GM21576 (cell line): ENCODE measurements around the gene TBCD.

Experiments used
- ATAC-seq: cut with Tn5 transposase; IDR thresholded peaks from one replicate; pipeline ENCODE4 v1.9.1; 2021; ENCODE audit warnings: mild to moderate bottlenecking, moderate library complexity; ENCODE audit not compliant: unreplicated experiment

TBCD gene

DNA sequence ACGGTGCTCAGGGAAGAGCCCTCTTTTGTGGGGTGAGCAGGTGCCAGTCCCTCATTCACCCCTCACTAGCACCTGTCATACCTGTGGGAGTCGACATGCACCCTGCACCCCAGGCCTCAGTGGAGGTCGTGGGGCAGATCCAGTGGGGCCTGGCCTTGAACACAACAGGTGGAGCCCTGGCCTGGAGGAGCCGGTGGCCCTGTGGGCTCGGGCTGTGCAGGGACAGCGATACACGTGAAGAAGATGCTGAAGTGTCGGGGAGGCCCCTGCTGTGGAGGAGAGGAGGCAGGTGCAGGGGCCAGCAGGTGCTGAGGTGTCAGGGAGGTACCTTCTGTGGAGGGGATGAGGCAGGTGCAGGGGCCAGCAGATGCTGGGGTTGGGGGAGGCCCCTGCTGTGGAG is 56.1 kb downstream of the TBCD start:
- ATAC-seq = no peak

DNA sequence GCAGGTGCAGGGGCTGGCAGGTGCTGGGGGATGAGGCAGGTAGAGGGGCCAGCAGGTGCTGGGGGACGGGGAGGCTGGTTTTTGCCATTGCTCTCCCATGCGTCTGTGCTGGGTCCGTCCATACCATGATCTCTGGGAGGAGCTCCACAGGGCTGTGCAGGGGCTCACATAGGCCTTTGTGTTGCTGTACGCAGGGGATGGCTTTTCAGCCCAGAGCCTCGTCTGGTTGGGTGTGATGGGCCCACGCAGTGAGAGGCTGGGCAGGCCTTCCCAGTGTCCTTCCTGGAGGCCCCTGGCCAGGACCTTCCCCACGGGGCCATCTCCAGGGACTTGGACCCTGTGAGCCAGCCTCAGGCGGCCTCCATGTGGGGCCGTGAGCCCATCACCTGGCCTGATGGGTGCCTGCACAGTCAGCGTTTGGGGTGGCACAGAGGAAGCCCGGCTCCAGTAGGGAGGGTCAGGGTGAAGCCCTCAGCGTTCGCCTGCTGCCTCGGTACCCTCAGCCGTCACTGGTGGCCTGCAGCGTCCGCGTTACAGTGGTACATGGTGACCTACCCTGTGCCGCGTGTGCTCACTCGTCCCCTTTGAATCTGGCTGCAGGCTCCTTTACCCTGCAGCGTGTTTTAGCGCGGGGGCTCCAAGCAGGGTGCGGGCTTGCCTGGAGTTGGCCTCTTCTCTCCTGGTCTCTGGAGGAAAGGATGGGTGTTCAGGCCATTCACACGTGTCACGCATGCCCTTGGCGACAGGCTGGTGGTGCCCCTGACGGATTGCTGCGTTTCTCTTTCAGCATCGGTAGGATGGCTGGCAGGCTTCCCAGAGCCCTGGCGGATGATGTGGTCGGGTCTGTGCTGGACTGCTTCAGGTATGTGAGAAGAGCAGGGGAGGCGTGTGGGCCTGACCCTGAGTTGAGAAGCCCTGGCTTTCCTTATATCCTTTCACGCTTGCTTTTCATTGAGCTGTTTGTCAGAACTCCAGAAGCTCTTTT is 57.3 kb downstream of the TBCD start:
- ATAC-seq = no peak

DNA sequence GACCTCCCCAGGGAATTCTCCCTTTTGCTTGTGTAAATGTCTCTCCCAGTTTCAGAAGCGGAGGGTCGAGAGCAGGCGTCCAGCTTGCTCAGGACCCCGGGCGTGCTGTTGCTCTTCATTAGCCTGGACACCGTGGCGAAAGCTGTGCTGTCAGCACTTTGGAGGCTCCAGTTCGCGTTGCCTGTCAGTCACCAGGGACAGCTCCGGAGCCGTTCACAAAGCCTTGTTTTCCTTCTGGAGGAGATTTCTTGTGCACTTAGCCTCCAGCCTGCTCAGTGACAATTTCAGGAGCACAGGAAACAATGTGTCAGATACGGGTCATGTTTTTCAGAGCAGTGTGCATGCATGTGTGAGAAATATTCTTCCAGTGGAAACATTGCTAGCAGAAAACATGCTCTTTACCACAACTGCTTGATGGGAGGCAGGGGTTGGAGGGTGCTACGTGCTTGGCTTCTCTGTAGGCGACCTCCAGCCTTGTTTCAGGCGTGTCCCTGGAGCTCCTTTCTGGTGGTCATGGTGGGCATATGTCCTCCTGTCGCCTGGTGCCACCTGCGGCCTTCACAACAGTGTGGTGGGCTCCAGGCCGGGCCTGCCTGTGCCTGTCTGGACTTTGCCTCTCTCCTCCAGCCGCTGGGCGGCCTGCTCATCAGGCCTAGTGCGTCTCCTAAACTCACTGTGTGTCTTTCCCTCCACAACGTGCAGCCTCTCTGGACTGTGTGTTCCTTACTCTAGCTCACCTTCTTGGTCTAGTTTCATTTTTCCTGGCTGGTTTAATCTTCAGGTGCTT is 59.0 kb downstream of the TBCD start:
- ATAC-seq = no peak

DNA sequence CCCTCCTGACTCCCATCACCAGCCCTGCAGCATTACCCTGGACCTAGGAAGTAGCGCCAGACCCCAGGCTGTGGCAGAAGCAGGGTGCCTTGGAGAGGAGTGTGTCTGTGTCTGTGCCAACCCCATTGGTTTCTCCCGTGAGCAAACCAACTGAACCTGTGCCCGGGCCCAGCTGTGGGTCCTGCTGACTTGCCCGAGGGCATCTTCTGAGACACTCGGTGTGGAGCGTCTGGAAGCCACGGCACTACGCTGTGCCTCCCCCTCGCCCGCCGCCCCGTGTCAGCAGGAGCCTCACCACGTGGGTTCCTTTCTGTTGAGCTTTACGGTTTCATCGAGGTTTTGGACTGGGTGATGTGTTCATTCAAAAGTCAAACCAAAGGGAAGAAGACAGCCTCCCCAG is 60.2 kb downstream of the TBCD start:
- ATAC-seq = no peak

DNA sequence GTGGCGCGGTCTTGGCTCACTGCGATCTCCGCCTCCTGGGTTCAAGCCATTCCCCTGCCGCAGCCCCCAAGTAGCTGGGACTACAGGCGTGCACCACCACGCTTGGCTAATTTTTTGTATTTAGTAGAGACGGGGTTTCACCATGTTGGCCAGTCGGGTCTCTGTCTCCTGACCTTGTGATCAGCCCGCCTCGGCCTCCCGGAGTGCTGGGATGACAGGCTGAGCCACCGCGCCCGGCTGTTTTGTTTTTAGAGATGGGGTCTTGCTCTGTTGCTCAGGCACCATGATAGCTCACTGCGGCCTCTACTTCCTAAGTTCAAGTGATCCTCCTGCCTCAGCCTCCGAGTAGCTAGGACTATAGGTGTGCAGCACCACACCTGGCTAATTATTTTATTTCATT is 60.7 kb downstream of the TBCD start:
- no peak for ATAC-seq

DNA sequence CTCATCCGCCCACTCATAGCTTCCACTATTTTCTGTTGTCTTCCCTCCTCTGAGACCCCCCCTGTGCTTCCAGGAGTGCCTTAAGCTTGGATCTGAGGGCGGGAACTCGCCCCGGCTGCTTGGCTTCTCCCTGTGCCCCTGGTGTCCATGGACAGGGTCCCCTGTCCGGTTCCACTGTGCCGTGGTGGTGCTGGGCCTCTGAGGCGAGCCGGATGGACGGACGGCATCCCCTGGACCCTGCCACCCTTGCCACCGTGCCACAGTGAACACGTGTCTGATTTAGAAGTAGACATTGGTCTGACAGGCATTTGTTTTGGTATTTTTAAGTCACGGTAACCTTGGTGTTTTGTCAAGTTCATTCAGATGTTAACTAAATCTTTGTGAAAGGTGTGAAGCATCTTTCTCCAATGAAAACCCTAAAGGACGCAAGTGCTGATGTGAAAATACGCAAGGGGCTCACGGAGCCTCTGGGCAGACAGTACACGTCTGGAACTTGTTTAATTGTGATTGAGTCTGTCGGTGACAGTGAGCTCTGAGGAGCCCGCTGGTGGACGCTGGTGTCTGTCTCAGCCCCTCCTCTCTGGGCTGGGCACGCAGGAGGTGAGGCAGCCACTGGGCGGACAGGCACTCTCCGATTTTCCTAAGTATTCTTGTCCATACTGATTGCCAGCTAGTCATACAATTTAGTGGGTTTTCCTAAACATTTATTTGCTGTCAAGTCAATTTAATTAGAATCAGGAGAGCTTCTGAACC is 61.6 kb downstream of the TBCD start:
- ATAC-seq = no peak

DNA sequence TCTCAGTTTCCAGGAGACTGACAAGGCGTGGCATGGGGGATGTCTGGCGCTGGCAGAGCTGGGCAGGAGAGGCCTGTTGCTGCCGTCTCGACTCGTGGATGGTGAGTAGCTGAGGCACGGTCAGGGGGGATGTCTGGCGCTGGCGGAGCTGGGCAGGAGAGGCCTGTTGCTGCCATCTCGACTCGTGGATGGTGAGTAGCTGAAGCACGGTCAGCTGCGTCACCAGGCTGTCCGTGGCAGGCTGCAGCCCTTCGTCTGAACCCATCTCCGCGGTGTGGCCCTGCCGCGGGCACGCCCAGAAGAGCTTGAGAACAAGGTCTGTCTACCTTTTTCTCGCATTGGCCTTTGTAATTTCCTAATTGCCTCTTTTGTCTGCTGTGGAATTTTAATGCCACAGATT is 63.0 kb downstream of the TBCD start:
- ATAC-seq = no peak

DNA sequence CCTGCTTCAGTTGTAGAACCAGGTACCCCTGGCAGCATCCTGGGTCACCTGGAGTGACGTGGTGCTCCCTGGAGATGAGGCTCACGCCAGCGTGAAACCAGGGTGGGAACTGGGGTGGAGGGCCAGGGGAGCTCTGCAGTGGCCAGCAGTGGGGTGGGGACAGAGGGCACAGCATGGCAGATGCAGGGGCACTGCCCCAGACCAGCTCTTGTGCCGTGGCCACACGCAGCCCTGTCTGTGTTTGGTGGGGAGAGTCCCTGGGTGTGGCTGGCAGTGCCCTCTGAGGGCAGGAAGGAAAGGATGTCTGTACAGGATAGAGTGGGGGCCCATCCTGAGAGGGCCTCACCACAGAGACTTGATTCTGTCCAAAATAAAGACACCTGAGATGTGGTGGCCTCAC is 63.5 kb downstream of the TBCD start:
- no peak for ATAC-seq

DNA sequence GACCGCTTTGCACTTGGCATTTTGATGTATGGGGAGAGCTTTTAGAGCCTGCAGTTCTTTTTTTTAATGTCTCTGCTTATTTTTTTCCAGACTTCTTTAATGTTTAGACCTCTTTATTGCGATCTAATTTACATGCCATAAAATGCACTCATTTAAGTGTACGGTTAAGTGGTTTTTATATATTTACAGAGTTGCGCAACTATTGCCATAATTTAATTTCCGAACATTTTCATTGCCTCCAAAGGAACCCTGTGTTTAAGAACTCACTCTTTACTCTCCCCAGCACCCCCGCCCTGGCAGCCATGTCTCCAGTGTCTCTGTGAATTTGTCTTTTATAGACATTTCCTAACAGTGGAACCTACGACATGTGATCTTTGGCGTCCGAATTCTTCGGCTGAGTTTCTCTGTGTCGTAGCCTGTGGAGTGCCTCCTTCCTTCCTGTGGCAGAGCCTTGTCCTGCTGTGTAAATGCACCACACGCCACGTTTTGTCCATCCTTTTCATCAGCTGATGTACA is 64.0 kb downstream of the TBCD start:
- no peak for ATAC-seq

DNA sequence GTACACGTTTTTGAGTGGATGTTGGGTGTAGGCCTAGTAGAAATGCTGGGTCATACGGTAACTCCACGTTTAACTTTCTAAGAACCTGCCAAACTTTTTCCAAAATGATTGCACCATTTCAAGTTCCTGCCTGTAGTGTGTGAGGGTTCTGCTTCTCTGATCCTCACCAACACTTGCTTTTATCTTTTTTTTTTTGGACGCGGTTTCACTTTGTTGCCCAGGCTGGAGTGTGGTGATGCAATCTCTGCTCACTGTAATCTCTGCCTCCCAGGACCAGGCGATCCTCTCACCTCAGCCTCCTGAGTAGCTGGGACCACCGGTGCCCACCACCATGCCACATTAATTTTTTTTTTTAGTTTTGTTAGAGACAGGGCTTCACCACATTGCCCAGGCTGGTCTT is 64.5 kb downstream of the TBCD start:
- ATAC-seq = no peak

DNA sequence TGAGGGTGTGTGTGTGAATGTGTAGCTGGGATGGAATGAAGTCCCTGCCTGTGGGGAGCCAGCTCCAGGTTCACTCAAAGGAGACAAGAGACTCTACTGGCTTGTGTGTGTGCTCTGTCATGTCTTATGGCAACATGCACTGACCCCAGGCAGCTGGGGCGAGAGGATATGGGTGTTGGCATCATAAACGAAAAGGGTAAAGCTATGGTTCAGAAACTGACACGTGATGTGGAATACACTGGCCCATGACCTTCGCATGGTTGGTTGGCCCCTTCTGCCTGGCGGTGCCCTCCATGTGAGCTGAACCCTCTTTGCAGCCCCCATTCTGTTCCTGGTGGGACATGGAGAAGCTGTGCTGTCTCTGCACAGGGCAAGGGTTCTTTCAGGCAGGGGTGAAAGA is 66.1 kb downstream of the TBCD start:
- ATAC-seq = no peak

DNA sequence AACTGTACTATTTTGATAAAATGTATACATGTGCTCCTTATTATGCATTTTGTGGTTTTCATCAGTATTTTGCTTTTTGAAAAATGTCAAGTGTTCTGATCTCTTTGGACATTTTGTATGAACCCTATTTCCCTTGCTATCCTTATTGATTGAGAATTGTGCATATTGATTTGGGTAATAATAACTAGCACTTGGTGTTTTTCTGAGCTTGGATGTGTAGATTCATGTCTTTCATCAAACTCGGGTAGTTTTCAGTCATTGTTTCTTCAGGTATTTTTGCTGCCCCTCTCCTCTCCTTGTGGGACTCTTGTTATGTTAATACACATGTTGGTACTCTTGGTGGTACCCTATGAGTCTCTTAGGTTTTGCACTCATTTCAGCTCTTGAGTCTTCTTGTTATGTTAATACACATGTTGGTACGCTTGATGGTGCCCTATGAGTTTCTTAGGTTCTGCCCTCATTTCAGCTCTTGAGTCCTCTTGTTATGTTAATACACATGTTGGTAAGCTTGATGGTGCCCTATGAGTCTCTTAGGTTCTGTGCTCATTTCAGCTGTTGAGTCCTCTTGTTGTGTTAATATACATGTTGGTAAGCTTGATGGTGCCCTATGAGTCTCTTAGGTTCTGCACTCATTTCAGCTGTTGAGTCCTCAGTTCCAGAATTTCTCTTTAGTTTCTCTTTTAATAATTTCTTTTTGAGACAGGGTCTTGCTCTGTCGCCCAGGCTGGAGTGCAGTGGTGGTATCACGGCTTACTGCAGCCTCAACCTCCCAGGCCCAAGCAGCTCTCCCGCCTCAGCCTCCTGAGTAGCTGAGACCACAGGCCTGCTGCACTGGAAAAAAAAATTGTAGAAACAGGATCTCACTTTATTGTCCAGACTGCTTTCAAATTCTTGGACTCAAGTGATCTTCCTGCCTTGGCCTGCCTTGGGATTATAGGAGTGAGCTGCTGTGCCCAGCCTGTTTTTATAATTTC is 68.7 kb downstream of the TBCD start:
- no peak for ATAC-seq

DNA sequence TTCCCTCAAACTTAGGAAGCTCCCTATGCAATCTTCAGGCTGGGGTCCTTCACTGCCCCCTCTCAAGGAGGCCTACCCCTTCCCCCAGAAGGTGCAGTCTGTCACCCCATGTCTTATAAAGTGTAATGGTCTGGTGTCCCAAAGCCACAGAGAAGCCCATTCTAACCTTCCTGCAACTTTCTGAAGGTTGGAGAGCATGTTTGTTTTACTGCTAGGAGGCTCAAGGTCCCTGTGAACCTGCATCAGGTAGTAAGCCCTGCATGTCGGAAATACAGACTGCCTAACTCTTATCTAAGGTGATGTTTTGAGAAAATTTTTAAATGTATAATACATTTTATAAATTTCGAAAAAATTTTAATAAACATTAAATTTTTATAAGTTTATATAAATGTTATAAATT is 69.7 kb downstream of the TBCD start:
- ATAC-seq = no peak

DNA sequence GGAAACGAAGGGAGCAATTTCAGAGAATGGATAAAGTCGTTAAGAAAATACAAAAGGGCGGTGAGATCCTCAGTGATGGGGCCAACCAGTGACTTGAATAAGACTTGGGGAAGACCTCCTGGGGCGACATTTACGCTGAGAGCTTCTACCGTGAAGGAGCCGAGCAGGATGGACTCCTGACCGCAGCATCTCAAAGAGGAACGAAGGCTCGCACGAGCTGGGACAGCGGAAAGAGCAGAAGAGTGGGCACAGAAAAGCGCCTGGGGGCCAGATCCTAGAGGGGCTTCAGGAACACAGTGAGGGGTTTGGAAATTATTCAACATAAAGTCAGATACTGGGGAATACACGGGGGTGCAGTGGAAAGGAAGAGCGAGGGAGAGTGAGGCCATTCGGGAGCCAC is 70.4 kb downstream of the TBCD start:
- no peak for ATAC-seq

DNA sequence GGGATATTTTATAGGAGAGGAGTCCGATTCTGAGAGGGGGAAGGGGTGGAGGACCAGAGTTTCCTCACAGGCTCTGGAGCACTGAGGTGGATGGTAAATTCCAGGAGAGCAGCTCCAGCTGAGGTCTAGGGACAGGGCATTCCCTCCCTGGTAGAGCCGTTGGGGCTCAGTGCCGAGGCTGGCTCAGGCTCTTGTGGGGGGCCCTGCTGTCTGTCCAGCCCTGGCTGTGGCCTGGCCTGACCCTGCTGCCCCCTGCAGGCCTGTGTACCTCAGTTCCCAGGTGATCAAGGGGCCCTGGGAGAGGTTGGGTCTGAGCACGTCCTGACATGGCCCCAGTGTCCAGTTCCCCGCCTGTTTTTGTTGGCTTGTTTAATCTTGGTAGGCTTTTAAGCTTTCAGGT is 71.1 kb downstream of the TBCD start:
- ATAC-seq = no peak

DNA sequence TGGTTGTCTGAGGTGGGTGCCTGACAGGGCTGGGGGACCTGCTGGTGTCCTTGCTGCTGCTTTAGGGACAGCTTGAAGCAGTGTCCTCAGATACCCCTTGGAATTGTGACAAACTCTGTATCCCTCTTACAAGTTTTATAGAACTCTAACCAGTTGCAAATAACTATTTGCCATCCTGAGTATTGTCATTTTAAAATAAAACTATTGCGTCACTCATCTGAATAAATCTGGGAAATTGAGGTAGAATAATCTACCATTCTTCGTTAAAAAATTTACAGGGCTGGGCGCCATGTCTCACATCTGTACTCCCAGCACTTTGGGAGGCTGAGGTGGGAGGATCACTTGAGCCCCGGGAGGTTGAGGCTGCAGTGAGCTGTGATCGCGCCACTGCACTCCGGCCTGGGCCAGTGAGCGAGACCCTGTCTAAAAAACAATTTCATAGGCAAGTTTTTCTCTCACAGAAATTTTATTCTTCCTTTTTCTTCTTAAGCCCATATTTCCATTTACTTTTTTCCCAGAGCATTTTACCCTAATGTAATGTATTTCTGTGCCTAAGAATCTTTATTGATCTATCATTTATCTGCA is 73.8 kb downstream of the TBCD start:
- ATAC-seq = no peak

DNA sequence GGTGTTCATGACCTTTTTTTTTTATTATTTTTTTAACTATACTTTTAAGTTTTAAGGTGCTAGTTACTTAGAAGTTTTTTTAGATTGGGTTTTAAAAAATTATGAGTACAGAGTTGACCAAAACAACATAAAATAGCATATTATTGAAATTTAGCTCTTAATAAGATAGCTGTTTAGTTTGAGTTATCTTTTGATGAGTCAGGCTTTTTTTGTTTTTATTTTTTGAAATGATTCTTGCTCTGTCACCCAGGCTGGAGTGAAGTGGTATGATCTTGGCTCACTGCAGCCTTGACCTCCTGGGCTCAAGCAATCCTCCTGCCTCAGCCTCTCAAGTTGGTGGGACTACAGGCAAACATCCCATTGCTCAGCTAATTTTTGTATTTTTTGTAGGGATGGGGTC is 74.3 kb downstream of the TBCD start:
- ATAC-seq = no peak

DNA sequence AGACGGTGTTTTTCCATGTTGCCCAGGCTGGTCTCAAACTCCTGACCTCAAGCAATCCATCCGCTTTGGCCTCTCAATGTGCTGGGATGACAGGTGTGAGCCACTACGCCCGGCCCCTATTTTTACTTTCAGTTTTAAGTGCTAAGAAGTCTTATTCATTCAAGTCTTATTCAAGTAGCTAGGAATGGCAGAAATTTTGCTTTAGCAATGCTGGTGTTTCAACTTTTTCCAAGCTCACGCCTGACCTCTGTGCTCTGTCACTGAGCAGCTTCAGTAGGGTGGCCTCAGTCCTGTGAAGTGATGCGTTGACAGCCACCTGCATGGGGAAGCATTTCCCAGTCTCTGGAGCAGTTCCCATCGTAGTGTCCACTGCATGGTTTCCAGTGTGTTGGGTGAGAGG is 75.1 kb downstream of the TBCD start:
- ATAC-seq = no peak

DNA sequence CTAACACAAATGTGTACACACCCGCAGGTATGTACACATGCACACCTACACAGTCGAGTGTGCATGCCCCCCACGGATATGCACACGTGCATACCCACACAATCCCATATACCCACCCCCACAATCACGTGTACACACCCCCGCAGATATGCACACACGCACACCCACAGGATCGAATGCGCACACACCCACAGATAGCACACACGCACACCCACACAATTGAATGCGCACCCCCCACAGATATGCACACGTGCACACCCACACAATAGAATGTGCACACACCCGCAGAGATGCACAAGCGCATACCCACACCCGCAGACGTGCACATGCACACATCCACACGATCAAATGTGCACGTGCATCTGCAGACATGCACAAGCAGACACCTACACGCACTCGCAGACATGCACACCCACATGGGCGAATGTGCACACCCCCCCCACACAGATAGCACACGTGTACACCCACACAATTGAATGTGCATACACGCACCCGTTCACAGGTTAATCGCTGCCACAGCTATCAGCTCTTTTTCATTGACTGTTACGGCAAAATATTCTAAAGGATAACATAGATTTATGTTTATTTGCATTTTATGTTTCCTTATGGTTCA is 77.1 kb downstream of the TBCD start:
- ATAC-seq = no peak
